ENCODE measurements around the gene EFL1.

GRCh38 chr15:82196353-82196752 is 66.2 kb downstream of the EFL1 start:
- TF ChIP-seq EZH2 (IDR thresholded peaks at IDR 0.05; ENCODE audit: borderline replicate concordance, low read length) (no peak), CTCF (IDR thresholded peaks at IDR 0.05; ENCODE audit: low read length) (no peak)

Data from OCI-LY1 (cell line).